CD14-positive monocyte (primary cell): ENCODE results near the gene DCUN1D3. TPM values are rescaled to one million over a fixed set of nuclear protein-coding genes. Genes with fewer than 3 reads are reported as not detected.

Source experiments
- DNase-seq, 3 donors: peaks; one replicate each; pipeline ENCODE4 v3.0.0-alpha.2; 2011 to 2022
- H2AFZ ChIP-seq: 2 replicates; pipeline ENCODE4 v1.6.0; 2012; ENCODE audit warnings: mild to moderate bottlenecking, low read depth, low read length, inconsistent platforms; ENCODE audit not compliant: insufficient read depth, poor library complexity, severe bottlenecking
- H3K27ac ChIP-seq, 2 donors: 1 replicate in 1 of 2; 2 replicates in 1 of 2; pipeline ENCODE4 v1.5.1; 2012 to 2013; ENCODE audit warnings: low read length in 2 of 2, control low read depth in 1 of 2, inconsistent platforms in 1 of 2, low read depth in 1 of 2, mild to moderate bottlenecking in 1 of 2
- H3K27me3 ChIP-seq, 2 donors: one replicate each; pipeline versions ENCODE4 v1.6.0 to v1.6.1; 2011 to 2013; ENCODE audit warnings: low read length in 2 of 2; ENCODE audit not compliant: control insufficient read depth in 2 of 2, insufficient read depth in 2 of 2
- H3K36me3 ChIP-seq, 2 donors: replicated peaks in 1 of 2; 1 replicate in 1 of 2; 2 replicates in 1 of 2; pipeline versions ENCODE4 v1.5.1 to v1.6.1; 2012 to 2013; ENCODE audit warnings: low read length in 2 of 2, control low read depth in 1 of 2, inconsistent platforms in 1 of 2, mild to moderate bottlenecking in 1 of 2; ENCODE audit not compliant: insufficient read depth in 2 of 2, control insufficient read depth in 1 of 2
- H3K4me1 ChIP-seq, 2 donors: 1 replicate in 1 of 2; 2 replicates in 1 of 2; pipeline versions ENCODE4 v1.5.1 to v1.6.1; 2012 to 2013; ENCODE audit warnings: low read length in 2 of 2, control low read depth in 1 of 2, inconsistent platforms in 1 of 2, mild to moderate bottlenecking in 1 of 2, moderate library complexity in 1 of 2; ENCODE audit not compliant: insufficient read depth in 2 of 2, control insufficient read depth in 1 of 2
- H3K4me2 ChIP-seq: replicated peaks from 2 replicates; pipeline ENCODE3; 2012; ENCODE audit warnings: low read length, moderate library complexity, mild to moderate bottlenecking; ENCODE audit not compliant: poor library complexity, severe bottlenecking; ENCODE audit errors: extremely low read depth
- H3K4me3 ChIP-seq, 3 experiments: fragments of 200-600 bp in 1 of 3; sonication (generic) in 1 of 3; replicated peaks in 1 of 3; 1 replicate in 2 of 3; 2 replicates in 1 of 3; pipeline ENCODE4 v1.5.1; 2011 to 2013; ENCODE audit warnings: low read length in 3 of 3, mild to moderate bottlenecking in 3 of 3, control low read depth in 2 of 3, low read depth in 2 of 3, inconsistent platforms in 1 of 3, moderate library complexity in 1 of 3
- H3K79me2 ChIP-seq: 2 replicates; pipeline ENCODE4 v1.6.0; 2012; ENCODE audit warnings: mild to moderate bottlenecking, control low read depth, inconsistent platforms, low read length, moderate library complexity; ENCODE audit not compliant: insufficient read depth
- H3K9ac ChIP-seq: 2 replicates; pipeline ENCODE4 v1.6.0; 2017; ENCODE audit warnings: low read length, mild to moderate bottlenecking; ENCODE audit not compliant: insufficient read depth, poor library complexity, severe bottlenecking
- H3K9me3 ChIP-seq, 2 donors: replicated peaks in 1 of 2; 1 replicate in 1 of 2; 2 replicates in 1 of 2; pipeline versions ENCODE4 v1.5.1 to v1.6.1; 2012 to 2013; ENCODE audit warnings: low read length in 2 of 2, control low read depth in 1 of 2; ENCODE audit not compliant: control insufficient read depth in 1 of 2, insufficient read depth in 1 of 2
- H4K20me1 ChIP-seq: 2 replicates; pipeline ENCODE4 v1.6.0; 2012; ENCODE audit warnings: mild to moderate bottlenecking, low read length, control low read depth, moderate library complexity; ENCODE audit not compliant: insufficient read depth
- H3K27ac Mint-ChIP-seq, 7 donors: one replicate each; pipeline ENCODE4 v1.8.0; 2020; ENCODE audit warnings: mild to moderate bottlenecking in 7 of 7, mixed read lengths in 7 of 7, moderate library complexity in 6 of 7, inconsistent platforms in 2 of 7
- H3K27me3 Mint-ChIP-seq, 3 donors: one replicate each; pipeline ENCODE4 v1.8.0; 2021 to 2022; ENCODE audit warnings: low read depth in 3 of 3, mild to moderate bottlenecking in 3 of 3, mixed read lengths in 3 of 3, moderate library complexity in 3 of 3, inconsistent platforms in 1 of 3
- H3K36me3 Mint-ChIP-seq, 2 donors: one replicate each; pipeline ENCODE4 v1.8.0; 2020; ENCODE audit warnings: mixed read lengths in 2 of 2, inconsistent platforms in 1 of 2, mild to moderate bottlenecking in 1 of 2
- H3K4me1 Mint-ChIP-seq: one replicate; pipeline ENCODE4 v1.8.0; 2020; ENCODE audit warnings: mild to moderate bottlenecking, mixed read lengths
- H3K4me3 Mint-ChIP-seq, 2 donors: one replicate each; pipeline ENCODE4 v1.8.0; 2020; ENCODE audit warnings: mild to moderate bottlenecking in 2 of 2, mixed read lengths in 2 of 2, moderate library complexity in 1 of 2
- H3K9me3 Mint-ChIP-seq, 7 donors: one replicate each; pipeline ENCODE4 v1.8.0; 2020 to 2022; ENCODE audit warnings: mixed read lengths in 7 of 7, mild to moderate bottlenecking in 6 of 7, moderate library complexity in 6 of 7, inconsistent platforms in 2 of 7
- WGBS: methylation state at CpG from one replicate; pipeline ENCODE4 v1.1.5; 2013; ENCODE audit warnings: missing lambda C conversion rate; ENCODE audit not compliant: insufficient coverage; 5-methylcytosine and 5-hydroxymethylcytosine counted together
- intact Hi-C, 2 donors: fragments of 100-400 bp; cut with micrococcal nuclease; formaldehyde crosslinking; loops; one replicate each; pipeline versions ENCODE4 v1.15.0 to v1.15.1; 2023
- polyA plus RNA-seq, 3 donors: library from polyadenylated mRNA; depleted of rRNA in 1 of 3; unstranded in 2 of 3; stranded (reverse) in 1 of 3; fragments of 300-500 nt in 2 of 3; fragments of >200 nt in 1 of 3; fragmentation: Illumina TruSeq in 2 of 3; gene quantifications; 1 replicate in 2 of 3; 2 replicates in 1 of 3; pipeline ENCODE4 v1.2.3, GENCODE V29; 2012 to 2021
- TF ChIP-seq, protein P1 (sequence below): fragments of 200-600 bp; IDR thresholded peaks from one replicate; pipeline ENCODE4 v1.8.0; 2022; ENCODE audit warnings: antibody characterized with exemption, mild to moderate bottlenecking

Gene DCUN1D3
- polyA plus RNA-seq, 3 donors: 1.0 to 3.4 (median 1.3) TPM

DNA sequence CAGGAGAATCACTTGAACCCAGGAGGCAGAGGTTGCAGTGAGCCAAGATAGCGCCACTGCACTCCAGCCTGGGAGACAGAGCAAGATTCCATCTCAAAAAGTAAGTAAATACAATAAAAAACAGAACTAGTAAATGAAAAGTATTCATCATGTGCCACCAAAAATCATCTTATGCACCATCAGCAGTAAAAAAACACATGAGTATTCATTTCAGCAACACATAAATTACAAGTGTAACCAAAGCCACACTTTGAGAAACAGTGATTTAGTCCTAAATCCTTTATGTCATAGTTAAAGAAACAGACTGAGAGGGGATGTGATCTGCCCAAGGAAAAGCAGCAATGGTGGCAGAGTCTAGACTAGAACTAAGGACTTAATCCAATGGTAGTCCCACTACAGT is 13.0 kb downstream of the DCUN1D3 start:
- no CpG with 5 or more reads among the region's 1 CpG for WGBS
- H3K27me3 Mint-ChIP-seq: no peaks in the 10 kb centered on the region
- Histone ChIP-seq H3K36me3 (peaks cover 0 to 28% of the 10 kb centered on the region in 2 donors), H2AFZ (no peak overlapping the region), H3K9me3 (no peaks in the 10 kb centered on the region), H3K79me2 (peaks cover 8% of the 10 kb centered on the region), H3K27me3 (no peaks in the 10 kb centered on the region), H3K4me3 (no peak overlapping the region), H4K20me1 (peaks cover 31% of the 10 kb centered on the region), H3K9ac (no peak overlapping the region), H3K4me1 (peaks cover 0 to 5% of the 10 kb centered on the region in 2 donors), H3K4me2 (no peak overlapping the region), H3K27ac (no peak overlapping the region)
- peaks cover 12% of the 10 kb centered on the region for H3K4me1 Mint-ChIP-seq
- no peaks in the 10 kb centered on the region for H3K9me3 Mint-ChIP-seq
- H3K27ac Mint-ChIP-seq: no peak overlapping the region
- no peak overlapping the region for H3K4me3 Mint-ChIP-seq
- H3K36me3 Mint-ChIP-seq: peaks cover 38% of the 10 kb centered on the region in 2 donors
- DNase-seq: no peak
- TF ChIP-seq, protein P1, sequence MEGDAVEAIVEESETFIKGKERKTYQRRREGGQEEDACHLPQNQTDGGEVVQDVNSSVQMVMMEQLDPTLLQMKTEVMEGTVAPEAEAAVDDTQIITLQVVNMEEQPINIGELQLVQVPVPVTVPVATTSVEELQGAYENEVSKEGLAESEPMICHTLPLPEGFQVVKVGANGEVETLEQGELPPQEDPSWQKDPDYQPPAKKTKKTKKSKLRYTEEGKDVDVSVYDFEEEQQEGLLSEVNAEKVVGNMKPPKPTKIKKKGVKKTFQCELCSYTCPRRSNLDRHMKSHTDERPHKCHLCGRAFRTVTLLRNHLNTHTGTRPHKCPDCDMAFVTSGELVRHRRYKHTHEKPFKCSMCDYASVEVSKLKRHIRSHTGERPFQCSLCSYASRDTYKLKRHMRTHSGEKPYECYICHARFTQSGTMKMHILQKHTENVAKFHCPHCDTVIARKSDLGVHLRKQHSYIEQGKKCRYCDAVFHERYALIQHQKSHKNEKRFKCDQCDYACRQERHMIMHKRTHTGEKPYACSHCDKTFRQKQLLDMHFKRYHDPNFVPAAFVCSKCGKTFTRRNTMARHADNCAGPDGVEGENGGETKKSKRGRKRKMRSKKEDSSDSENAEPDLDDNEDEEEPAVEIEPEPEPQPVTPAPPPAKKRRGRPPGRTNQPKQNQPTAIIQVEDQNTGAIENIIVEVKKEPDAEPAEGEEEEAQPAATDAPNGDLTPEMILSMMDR: no peak
- intact Hi-C loops: no loop called here

DNA sequence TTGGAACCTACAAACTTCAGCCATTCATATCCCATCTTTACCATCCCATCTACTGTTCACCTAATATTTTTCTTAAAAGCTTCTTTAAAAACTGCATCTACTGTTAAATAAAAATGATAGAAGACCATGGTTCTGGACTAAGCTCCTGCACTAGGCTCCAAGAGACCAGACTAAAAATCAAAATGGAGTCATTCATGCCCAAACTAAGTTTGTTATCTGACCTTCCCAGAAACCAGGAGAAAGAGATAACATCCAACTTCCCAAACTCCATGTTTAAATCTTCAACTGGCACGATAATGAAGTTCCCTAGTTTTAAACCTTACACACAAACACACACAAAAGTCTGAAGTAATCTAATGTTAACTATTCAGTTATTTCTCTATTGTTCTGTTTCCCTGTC is 13.8 kb downstream of the DCUN1D3 start:
- TF ChIP-seq, protein P1: no peak
- H3K27ac Mint-ChIP-seq: peak overlapping the region in 1 of 7 donors; percentile 21
- Histone ChIP-seq H3K9ac (no peak overlapping the region), H3K36me3 (peaks cover 0 to 20% of the 10 kb centered on the region in 2 donors), H4K20me1 (peaks cover 24% of the 10 kb centered on the region), H3K4me2 (no peak overlapping the region), H3K27ac (no peak overlapping the region), H3K4me1 (peaks cover 7 to 12% of the 10 kb centered on the region in 2 donors), H2AFZ (no peak overlapping the region), H3K27me3 (no peaks in the 10 kb centered on the region), H3K4me3 (no peak overlapping the region), H3K79me2 (peaks cover 9% of the 10 kb centered on the region), H3K9me3 (no peaks in the 10 kb centered on the region)
- no CpG with 5 or more reads among the region's 1 CpG for WGBS
- no peaks in the 10 kb centered on the region for H3K27me3 Mint-ChIP-seq
- peaks cover 29 to 31% of the 10 kb centered on the region in 2 donors for H3K36me3 Mint-ChIP-seq
- peaks cover 20% of the 10 kb centered on the region for H3K4me1 Mint-ChIP-seq
- H3K9me3 Mint-ChIP-seq: no peaks in the 10 kb centered on the region
- H3K4me3 Mint-ChIP-seq: no peak overlapping the region
- intact Hi-C loops: no loop called here
- DNase-seq: no peak
